SK-MEL-5 (cell line): ENCODE measurements around the gene LHFPL3. TPM values are rescaled to one million over a fixed set of nuclear protein-coding genes. Genes with fewer than 3 reads are reported as not detected.

Source experiments
- DNase-seq: peaks from one replicate; pipeline ENCODE4 v3.0.0-alpha.2; 2016; ENCODE audit warnings: low read depth, low spot score
- in situ Hi-C: cut with HindIII; loops from 2 replicates; pipeline ENCODE4 v1.10.0; 2016; ENCODE audit warnings: low sequenced_read_pairs, high pct_unique_total_duplicates, low pct_unique_long_range_greater_than_20kb
- small RNA-seq, 2 experiments: library from RNA; depleted of rRNA; stranded (forward); fragments of <200 nt; gene quantifications; one replicate each; pipeline ENCODE3, GENCODE V24; 2014
- total RNA-seq: library from RNA; depleted of rRNA; stranded (reverse); fragments of >200 nt; shearing (Covaris generic); gene quantifications from 2 replicates; pipeline ENCODE4 v1.2.3, GENCODE V29; 2014; rRNA removed

LHFPL3 gene
- total RNA-seq, 1 experiment from 2014 or later, result 0.26 TPM

DNA sequence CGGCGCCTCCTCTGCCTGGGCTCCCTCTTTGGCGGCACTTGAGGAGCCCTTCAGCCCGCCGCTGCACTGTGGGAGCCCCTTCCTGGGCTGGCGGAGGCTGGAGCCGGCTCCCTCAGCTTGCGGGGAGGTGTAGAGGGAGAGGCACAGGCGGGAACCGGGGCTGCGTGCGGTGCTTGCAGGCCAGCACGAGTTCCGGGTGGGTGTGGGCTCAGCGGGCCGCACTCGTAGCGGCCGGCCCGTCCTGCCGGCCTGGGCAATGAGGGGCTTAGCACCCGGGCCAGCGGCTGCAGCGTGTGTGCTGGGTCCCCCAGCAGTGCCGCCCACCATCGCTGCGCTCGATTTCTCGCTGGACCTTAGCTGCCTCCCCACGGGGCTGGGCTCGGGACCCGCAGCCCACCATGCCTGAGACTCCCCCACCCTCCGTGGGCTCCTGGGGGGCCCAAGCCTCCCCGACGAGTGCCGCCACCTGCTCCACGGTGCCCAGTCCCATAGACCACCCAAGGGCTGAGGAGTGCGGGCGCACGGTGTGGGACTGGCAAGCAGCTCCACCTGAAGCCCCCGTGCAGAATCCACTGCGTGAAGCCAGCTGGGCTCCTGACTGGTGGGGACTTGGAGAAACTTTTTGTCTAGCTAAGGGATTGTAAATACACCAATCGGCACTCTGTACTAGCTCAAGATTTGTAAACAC is 611.8 kb downstream of the LHFPL3 start:
- in situ Hi-C loops, result no loop called here
- DNase-seq, result no peak

DNA sequence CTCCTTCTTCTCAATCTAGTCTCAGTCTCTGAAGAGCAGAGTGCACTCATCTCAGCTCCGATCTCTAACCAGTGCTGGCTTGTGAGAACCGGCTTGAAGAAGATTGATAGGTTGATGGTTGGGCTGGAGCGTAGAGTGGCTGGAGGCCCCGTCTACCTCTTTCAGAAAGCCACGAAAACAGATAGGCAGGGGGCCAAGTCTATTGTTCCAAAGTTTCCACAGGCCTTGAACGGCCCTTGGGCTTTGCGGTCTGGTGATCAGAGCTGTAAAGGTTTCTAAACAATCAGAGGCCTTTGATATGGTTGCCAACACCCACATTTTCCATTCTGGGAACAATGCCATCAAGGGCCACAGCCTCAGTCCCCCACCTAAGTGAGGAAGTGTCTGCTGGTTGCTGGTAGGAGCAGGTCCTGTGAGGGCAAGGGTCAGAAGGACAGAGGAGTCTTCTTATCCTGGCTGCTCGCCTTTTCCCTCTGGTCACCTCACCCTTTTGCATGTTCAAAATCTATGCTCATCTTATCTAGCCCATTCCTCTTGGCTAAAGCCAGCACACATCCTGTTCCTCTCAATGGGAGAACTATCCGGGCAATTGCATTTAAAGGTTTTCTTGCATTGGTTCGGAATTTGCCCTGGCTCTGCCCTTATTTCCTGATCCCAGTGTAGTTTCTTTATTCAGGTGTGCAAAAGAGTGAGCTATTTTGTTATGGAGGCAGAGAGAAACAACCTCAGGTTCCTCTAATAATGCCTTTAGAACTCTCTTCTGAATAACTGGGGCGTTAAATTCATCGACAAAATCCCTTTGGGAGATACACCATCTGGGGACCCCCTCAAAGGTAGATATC is 615.3 kb downstream of the LHFPL3 start:
- peak; percentile 71 for DNase-seq
- in situ Hi-C loops, result no loop called here

DNA sequence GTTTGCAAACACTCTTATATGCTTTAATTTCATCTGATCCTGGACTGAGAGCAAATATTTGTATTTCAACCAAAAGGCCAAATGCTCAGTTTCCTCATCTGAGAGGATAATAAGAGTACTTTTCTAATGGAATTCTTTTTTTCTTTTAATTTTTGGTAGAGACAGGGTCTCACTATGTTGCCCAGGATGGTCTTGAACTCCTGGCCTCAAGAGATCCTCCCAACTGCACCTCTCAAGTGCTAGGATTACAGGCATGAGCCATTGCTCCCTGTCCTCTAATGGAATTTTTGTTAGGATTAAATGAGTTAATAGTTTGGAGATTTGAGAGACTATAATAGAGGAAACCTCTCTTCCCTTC is 617.2 kb downstream of the LHFPL3 start:
- in situ Hi-C loops, result no loop called here
- DNase-seq, result no peak

DNA sequence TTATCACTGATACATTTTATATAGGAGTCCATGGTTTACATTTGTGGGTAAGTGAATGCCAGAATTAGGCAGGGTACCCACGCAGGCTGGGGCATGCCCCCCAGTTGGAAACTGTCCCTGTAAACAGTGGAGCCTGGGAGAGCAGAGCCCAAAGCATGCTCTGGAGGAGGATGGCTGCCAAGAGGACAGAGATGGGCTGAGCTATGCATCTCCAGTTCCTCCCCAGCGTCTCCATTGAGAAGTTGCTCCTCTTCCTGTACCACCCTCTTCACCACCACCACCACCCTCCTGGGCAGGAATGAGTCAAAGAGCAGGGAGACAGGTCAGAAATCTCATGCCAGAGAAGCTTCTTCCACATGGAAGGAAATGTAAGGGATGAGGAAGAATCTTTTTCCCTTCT is 617.9 kb downstream of the LHFPL3 start:
- in situ Hi-C loops, result no loop called here
- no peak for DNase-seq

DNA sequence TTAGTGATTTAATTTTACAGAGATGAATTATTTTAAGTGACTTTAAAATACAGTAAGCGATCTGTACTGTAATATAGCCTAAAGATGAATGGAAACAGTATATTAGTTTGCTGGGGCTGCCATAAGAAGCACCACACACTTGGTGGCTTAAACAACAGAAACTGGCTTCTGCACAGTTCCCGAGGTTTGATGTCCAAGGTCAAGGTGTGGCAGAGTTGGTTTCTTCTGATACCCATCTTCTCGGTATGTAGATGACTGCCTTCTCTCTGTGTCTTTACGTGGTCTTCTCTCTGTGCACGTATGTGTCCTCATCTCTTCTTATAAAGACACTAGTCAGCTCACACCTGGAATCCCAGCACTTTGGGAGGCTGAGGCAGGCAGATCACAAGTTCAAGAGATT is 621.6 kb downstream of the LHFPL3 start:
- in situ Hi-C loops, result no loop called here
- DNase-seq, result no peak

DNA sequence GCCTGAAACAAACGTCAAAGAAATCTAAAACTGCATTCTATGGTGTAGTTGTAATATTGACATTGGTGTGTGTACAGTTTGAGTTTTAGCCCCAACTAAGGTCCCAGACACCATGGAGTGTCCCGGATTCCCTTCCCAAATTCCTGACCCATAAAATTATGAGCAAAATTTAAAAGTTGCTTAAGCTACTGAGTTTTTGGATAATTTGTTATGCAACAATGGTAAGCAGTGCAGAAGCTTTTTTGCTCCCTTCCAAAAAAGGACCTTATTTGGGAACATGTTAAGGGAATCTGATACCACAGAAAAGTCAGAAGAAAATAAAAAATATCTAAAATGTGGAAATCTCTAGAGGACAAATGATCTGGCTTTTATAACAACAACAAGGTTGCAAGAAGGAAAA is 622.4 kb downstream of the LHFPL3 start:
- in situ Hi-C loops, result no loop called here
- no peak for DNase-seq

DNA sequence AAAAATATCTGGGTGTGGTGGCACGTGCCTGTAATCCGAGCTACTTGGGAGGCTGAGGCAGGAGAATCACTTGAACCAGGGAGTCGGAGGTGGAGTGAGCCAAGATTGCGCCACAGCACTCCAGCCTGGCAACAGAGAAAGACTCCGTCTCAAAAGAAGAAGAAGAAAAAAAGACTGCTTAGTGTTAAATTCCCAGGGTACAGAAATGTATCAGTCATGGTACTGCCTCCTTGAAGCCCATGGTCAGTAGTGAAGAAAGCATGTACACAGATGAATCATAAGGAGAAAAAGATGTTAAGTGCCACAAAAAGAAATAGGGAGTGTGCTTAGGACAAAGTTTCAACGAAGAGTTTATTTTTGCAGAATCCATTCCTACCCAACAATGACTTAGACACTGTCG is 623.1 kb downstream of the LHFPL3 start:
- in situ Hi-C loops, result no loop called here
- DNase-seq, result no peak

DNA sequence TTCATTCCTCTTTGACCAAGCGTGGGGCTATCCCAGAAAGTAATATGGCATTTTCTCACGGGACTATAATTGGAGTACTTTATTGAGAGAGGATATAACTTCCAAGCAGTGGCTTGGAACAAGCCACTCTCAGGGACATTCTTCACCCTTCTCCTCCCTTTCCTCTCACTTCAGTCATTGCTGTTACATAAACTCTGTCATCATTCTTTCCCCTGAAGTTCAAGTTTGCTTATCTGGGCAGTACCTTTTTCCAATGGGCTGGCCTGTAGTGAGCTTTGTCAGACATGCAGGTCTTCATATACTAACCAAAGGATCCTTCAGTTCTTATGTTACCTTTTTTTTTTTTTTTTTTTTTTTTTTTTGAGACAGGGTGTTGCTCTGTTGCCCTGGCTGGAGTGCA is 626.9 kb downstream of the LHFPL3 start:
- in situ Hi-C loops, result no loop called here
- no peak for DNase-seq

Small RNA genes lying within 50 kb of the gene (small RNA-seq; reads per million reads assigned to genes)
- 0 reads per million in 2 experiments for gene RN7SL8P

Other genes starting within 250 kb of the LHFPL3 start
- gene ORC5, start 120.6 kb upstream of the LHFPL3 start, total RNA-seq, result 68.0 and 81.2 TPM in 2 replicates